AG10803 (cell line): ENCODE results near the gene NAPA.
A peak's percentile ranks its signal among the peaks of the same experiment; 100 is the strongest.

Experiments used
- DNase-seq: peaks from one replicate; pipeline ENCODE4 v3.0.0; 2010; ENCODE audit warnings: low read depth
- H3K4me3 ChIP-seq: 2 replicates; pipeline ENCODE4 v1.5.1; 2011; ENCODE audit warnings: mild to moderate bottlenecking, low read length, control low read depth
- CTCF ChIP-seq: conservative IDR thresholded peaks from 2 replicates; pipeline ENCODE4 v1.5.1; 2011; ENCODE audit warnings: mild to moderate bottlenecking, low read length, control low read depth, inconsistent platforms

Gene NAPA

DNA sequence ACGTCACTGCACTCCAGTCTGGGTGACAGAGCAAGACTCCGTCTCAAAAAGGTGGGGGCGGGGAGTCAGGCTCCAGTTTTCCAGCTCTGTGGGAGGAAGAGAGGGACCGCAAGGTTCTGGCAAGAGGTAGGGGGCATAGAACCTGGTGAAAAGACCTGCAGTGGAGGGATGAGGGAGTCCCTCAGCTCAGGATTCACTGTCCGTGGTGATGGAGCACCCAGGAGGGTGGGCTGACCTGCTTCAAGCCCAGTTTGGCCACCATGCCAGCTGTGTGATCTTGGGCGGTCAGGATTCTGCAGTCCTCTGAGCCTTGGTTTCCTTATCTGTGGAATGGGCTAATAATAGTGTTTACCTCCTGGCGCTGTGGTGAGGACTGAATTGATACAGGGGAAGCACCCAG, 64.4 kb downstream of the NAPA start:
- TF ChIP-seq CTCF = no peak
- no peak overlapping the region for H3K4me3 ChIP-seq
- DNase-seq = no peak

- H3K4me3 ChIP-seq = no peak overlapping the region
- DNase-seq = no peak
- no peak for TF ChIP-seq CTCF
Measured at GRCh38 chr19:47448360-47448727, 66.5 kb downstream of the NAPA start.

DNA sequence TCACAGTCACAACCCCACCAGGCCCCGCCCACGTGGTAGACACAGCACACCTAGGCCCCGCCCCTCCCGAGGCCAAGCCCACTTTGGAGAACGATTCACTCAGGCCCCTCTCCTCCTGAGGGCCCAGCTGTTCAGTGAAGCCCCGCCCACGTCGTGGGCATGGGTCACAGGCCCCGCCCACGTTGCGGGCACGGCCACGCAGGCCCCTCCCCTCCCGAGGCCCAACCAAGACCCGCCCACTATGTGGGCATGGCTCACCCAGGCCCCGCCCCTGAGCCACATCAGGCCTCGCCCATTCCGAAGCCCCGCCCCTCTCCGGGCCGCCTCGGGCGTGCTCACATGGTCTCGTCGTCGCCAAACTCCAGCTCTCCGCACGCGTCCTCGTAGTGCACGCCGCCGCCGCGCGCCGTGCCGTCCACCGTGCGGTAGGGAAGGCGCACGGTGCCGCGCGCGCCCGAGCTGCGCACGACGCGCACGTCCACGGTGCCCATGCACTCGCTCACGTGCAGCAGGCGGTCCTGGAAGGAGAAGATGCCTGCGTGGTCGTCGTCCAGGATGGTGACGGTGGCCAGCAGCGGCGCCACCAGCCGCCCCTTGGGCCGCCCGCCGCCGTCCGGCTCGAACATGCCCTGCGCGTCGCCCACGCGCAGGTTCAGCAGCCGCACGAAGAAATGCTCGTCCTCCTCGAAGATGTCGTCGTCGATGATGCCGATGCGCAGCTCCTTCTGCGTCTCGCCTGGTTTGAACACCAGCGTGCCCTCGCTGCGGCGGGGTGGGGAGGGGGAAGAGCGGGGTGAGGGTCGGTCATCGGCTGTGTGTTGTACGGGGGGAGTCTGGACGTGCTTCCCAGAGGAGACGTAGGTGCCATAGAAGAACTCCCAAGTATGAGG, 67.1 kb downstream of the NAPA start:
- no peak for DNase-seq
- no peak for TF ChIP-seq CTCF
- no peak overlapping the region for H3K4me3 ChIP-seq

GRCh38 chr19:47446534-47447469, 68.1 kb downstream of the NAPA start:
- no peak overlapping the region for H3K4me3 ChIP-seq
- TF ChIP-seq CTCF = no peak
- DNase-seq = no peak

- peak; percentile 14 for DNase-seq
- no peak for TF ChIP-seq CTCF
- H3K4me3 ChIP-seq = no peak overlapping the region
Measured at GRCh38 chr19:47445937-47446402, 68.9 kb downstream of the NAPA start.

DNA sequence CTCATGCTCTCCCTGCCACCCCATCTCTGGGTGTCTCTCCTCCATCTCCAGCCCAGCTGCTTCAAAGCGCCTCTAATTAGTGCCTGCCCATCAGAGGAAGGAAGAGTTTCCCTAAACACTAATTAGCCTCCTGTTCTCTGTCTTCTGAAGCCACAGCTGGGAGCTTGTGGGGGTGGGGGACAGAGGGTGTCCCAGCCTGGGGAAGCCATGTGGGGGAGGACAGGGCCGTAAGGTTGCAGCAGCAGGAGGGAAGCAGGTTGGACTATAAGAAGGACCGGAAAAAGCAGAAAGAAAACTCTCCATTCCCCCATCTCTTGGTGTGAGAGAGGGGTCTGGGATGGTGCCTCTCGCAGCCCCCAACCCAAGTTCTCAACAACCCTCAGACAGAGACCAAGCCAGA, 69.3 kb downstream of the NAPA start:
- no peak overlapping the region for H3K4me3 ChIP-seq
- no peak for DNase-seq
- no peak for TF ChIP-seq CTCF
